Measurements from ENCODE around the gene DIS3.
"Not testable (repeated sequence)": the region's sequence is repeated elsewhere in the genome, so short reads cannot be mapped to it uniquely, and the experiment has no call there.

DIS3 gene

GRCh38 chr13:72745260-72745659, 36.4 kb downstream of the DIS3 start:
- DNase-seq = no peak

GRCh38 chr13:72740015-72740414, 41.7 kb downstream of the DIS3 start:
- DNase-seq = no peak

GRCh38 chr13:72737033-72737432, 44.7 kb downstream of the DIS3 start:
- DNase-seq = no peak

GRCh38 chr13:72728290-72728605, 53.5 kb downstream of the DIS3 start:
- no peak for DNase-seq

GRCh38 chr13:72727417-72728289, 54.0 kb downstream of the DIS3 start, which contains the start of the genes BORA and MZT1:
Gene BORA (plus strand): TSS chr13:72727923. CDS start chr13:72728941, 1,018 bp downstream.
Gene MZT1 (minus strand): TSS chr13:72727629. CDS start chr13:72727602, 27 bp downstream.
- peak; percentile 94 for DNase-seq

GRCh38 chr13:72726726-72727416, 54.8 kb downstream of the DIS3 start:
- no peak for DNase-seq

GRCh38 chr13:72726185-72726584, 55.5 kb downstream of the DIS3 start:
- not testable (repeated sequence) for DNase-seq

GRCh38 chr13:72716776-72717175, 64.9 kb downstream of the DIS3 start:
- no peak for DNase-seq

Measured in NCI-H2107 (cell line).